ENCODE results near the gene RAPGEF6. TPM values are rescaled to one million over a fixed set of nuclear protein-coding genes. Genes with fewer than 3 reads are reported as not detected.
A peak's percentile ranks its signal among the peaks of the same experiment; 100 is the strongest.

Gene RAPGEF6
- total and polyA plus RNA-seq, 2 experiments from 2014 or later = 6.9 to 8.6 TPM

DNA sequence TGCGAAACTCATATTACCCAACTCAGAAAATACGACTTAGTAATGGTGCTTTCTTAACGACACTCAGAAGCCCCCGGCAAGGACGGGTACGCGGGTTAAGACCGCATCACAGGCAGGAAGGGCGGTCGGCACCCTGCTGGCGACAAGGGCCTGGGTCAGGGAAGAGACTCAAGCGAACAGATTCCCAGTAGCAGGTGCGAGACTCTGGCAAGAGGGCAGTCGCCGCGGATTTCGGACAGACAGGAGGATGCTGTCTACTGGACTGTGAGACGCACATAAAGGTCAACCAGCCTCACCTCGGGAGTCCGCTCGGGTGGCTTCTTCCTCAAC, 398 bp downstream of the RAPGEF6 start:
- Histone ChIP-seq H3K36me3 (ENCODE audit: low read depth) (no peaks in the 10 kb centered on the region), H3K9ac (peak overlapping the region; percentile 91), H3K9me3 (ENCODE audit: low read depth) (no peaks in the 10 kb centered on the region), H3K4me3 (peak overlapping the region; percentile 85), H3K4me1 (ENCODE audit: insufficient read depth) (peaks cover 34% of the 10 kb centered on the region), H3K79me2 (ENCODE audit: insufficient read depth) (peaks cover 52% of the 10 kb centered on the region), H3K27ac (peak overlapping the region; percentile 97), H3K4me2 (ENCODE audit: unreplicated experiment) (peak overlapping the region; percentile 89), H2AFZ (peak overlapping the region; percentile 84), H3K9me2 (ENCODE audit: insufficient read depth) (no peaks in the 10 kb centered on the region), H3K27me3 (replicated peaks; ENCODE audit: insufficient read depth) (no peaks in the 10 kb centered on the region), H4K20me1 (ENCODE audit: insufficient read depth) (no peaks in the 10 kb centered on the region), H3F3A (ENCODE audit: insufficient read depth) (peaks cover 31% of the 10 kb centered on the region)
- TF ChIP-seq EZH2 (IDR thresholded peaks at IDR 0.05; ENCODE audit: insufficient read depth, poor library complexity, severe bottlenecking) (no peak), EZH2phosphoT487 (IDR thresholded peaks at IDR 0.05; ENCODE audit: insufficient read depth, low read depth) (no peak)
- peak; percentile 71 for DNase-seq
- in situ Hi-C loops (cut with MboI) = no loop called here
- WGBS, 2 experiments (ENCODE audit: low coverage in 1 of 2, low lambda C conversion rate in 2 of 2, missing lambda C conversion rate in 2 of 2) = 2% methylated on average over 16 to 21 of the region's 21 CpGs

- H3K27me3 ChIP-seq (replicated peaks; ENCODE audit: insufficient read depth) = no peaks in the 10 kb centered on the region
- H3K9me2 ChIP-seq (ENCODE audit: insufficient read depth) = no peaks in the 10 kb centered on the region
- H3K4me2 ChIP-seq (ENCODE audit: unreplicated experiment) = peak overlapping the region; percentile 89
- no peak for TF ChIP-seq EZH2phosphoT487 (IDR thresholded peaks at IDR 0.05; ENCODE audit: insufficient read depth, low read depth)
- no peak for TF ChIP-seq EZH2 (IDR thresholded peaks at IDR 0.05; ENCODE audit: insufficient read depth, poor library complexity, severe bottlenecking)
- H4K20me1 ChIP-seq (ENCODE audit: insufficient read depth) = no peaks in the 10 kb centered on the region
- peak; percentile 35 for DNase-seq
- H3K27ac ChIP-seq = peak overlapping the region; percentile 97
- peaks cover 56% of the 10 kb centered on the region for H3K79me2 ChIP-seq (ENCODE audit: insufficient read depth)
- H3F3A ChIP-seq (ENCODE audit: insufficient read depth) = peaks cover 34% of the 10 kb centered on the region
- H3K9me3 ChIP-seq (ENCODE audit: low read depth) = no peaks in the 10 kb centered on the region
- peak overlapping the region; percentile 85 for H3K4me3 ChIP-seq
- WGBS, 2 experiments (ENCODE audit: low coverage in 1 of 2, low lambda C conversion rate in 2 of 2, missing lambda C conversion rate in 2 of 2) = 1% methylated on average over 4 of the region's 4 CpGs
- H2AFZ ChIP-seq = peak overlapping the region; percentile 84
- H3K36me3 ChIP-seq (ENCODE audit: low read depth) = no peaks in the 10 kb centered on the region
- in situ Hi-C loops (cut with MboI) = no loop called here
- peak overlapping the region; percentile 91 for H3K9ac ChIP-seq
- H3K4me1 ChIP-seq (ENCODE audit: insufficient read depth) = peaks cover 34% of the 10 kb centered on the region
Measured at GRCh38 chr5:131634238-131634637, 791 bp downstream of the RAPGEF6 start.

DNA sequence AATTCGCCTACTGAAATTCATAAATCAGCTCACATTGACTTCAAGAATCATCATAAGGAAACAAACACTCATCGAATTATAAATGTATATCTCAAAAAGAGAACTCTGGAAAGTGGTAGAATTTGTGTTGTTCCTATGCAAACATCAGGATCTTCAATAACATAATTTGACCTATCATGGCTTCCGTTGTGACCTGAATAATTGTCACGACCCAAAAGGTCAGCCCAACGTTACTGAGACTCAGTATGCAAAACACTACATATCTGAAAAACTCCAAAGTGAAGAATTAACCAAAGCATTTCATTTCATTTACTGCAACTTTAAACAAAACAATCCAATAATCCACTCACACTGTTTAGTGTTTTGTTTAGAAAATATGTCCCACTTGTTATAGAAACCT, 1.2 kb downstream of the RAPGEF6 start:
- Histone ChIP-seq H2AFZ (peak overlapping the region; percentile 84), H4K20me1 (ENCODE audit: insufficient read depth) (no peaks in the 10 kb centered on the region), H3K9ac (peak overlapping the region; percentile 91), H3K9me3 (ENCODE audit: low read depth) (no peaks in the 10 kb centered on the region), H3K27me3 (replicated peaks; ENCODE audit: insufficient read depth) (no peaks in the 10 kb centered on the region), H3K9me2 (ENCODE audit: insufficient read depth) (no peaks in the 10 kb centered on the region), H3K4me2 (ENCODE audit: unreplicated experiment) (peak overlapping the region; percentile 89), H3K4me3 (peak overlapping the region; percentile 85), H3K79me2 (ENCODE audit: insufficient read depth) (peaks cover 60% of the 10 kb centered on the region), H3K4me1 (ENCODE audit: insufficient read depth) (peaks cover 37% of the 10 kb centered on the region), H3K36me3 (ENCODE audit: low read depth) (no peaks in the 10 kb centered on the region), H3K27ac (peak overlapping the region; percentile 97), H3F3A (ENCODE audit: insufficient read depth) (peaks cover 36% of the 10 kb centered on the region)
- no peak for DNase-seq
- in situ Hi-C loops (cut with MboI) = no loop called here
- no peak for TF ChIP-seq EZH2 (IDR thresholded peaks at IDR 0.05; ENCODE audit: insufficient read depth, poor library complexity, severe bottlenecking)
- no peak for TF ChIP-seq EZH2phosphoT487 (IDR thresholded peaks at IDR 0.05; ENCODE audit: insufficient read depth, low read depth)
- WGBS, 2 experiments (ENCODE audit: low coverage in 1 of 2, low lambda C conversion rate in 2 of 2, missing lambda C conversion rate in 2 of 2) = 23 to 27% methylated on average over 5 of the region's 5 CpGs

DNA sequence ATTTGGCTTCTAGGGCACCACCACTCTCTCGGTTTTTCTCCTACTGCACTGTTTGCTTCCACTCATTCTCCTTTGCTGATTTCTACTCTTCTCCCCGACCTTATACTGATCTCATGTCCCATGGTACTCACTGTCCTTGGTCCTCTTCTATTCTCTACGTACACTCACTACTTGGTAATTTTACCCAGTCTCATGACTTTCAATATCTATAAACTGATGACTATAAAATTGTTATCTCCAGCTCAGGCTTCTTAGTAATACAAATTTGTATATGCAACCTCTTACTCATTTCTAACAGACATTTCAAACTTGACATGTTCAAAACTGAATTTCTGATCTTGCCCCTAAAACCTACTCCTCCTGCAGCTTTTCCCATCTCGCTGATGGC, 4.1 kb downstream of the RAPGEF6 start:
- H3K4me1 ChIP-seq (ENCODE audit: insufficient read depth) = peaks cover 35% of the 10 kb centered on the region
- H4K20me1 ChIP-seq (ENCODE audit: insufficient read depth) = no peaks in the 10 kb centered on the region
- TF ChIP-seq EZH2 (IDR thresholded peaks at IDR 0.05; ENCODE audit: insufficient read depth, poor library complexity, severe bottlenecking) = no peak
- TF ChIP-seq EZH2phosphoT487 (IDR thresholded peaks at IDR 0.05; ENCODE audit: insufficient read depth, low read depth) = no peak
- H3F3A ChIP-seq (ENCODE audit: insufficient read depth) = peaks cover 26% of the 10 kb centered on the region
- H2AFZ ChIP-seq = no peak overlapping the region
- DNase-seq = peak; percentile 43
- H3K9me2 ChIP-seq (ENCODE audit: insufficient read depth) = no peaks in the 10 kb centered on the region
- WGBS, 2 experiments (ENCODE audit: low coverage in 1 of 2, low lambda C conversion rate in 2 of 2, missing lambda C conversion rate in 2 of 2) = 44 to 48% methylated on average over 4 of the region's 4 CpGs
- H3K27me3 ChIP-seq (replicated peaks; ENCODE audit: insufficient read depth) = no peaks in the 10 kb centered on the region
- in situ Hi-C loops (cut with MboI) = no loop called here
- no peaks in the 10 kb centered on the region for H3K9me3 ChIP-seq (ENCODE audit: low read depth)
- peak overlapping the region; percentile 43 for H3K27ac ChIP-seq
- H3K36me3 ChIP-seq (ENCODE audit: low read depth) = no peaks in the 10 kb centered on the region
- no peak overlapping the region for H3K4me3 ChIP-seq
- no peak overlapping the region for H3K9ac ChIP-seq
- H3K4me2 ChIP-seq (ENCODE audit: unreplicated experiment) = peak overlapping the region; percentile 16
- peaks cover 89% of the 10 kb centered on the region for H3K79me2 ChIP-seq (ENCODE audit: insufficient read depth)

All from GM23248 (cell line).